CD4-positive, alpha-beta memory T cell (primary cell): ENCODE data around the gene HDAC4. TPM values are rescaled to one million over a fixed set of nuclear protein-coding genes. Genes with fewer than 3 reads are reported as not detected.

Source experiments
- CTCF ChIA-PET: fragments of 350-600 bp; sonication (Branson Sonifier 250); formaldehyde crosslinking; loops from one replicate; lab custom pipeline; 2021; ENCODE audit warnings: inconsistent platforms; ENCODE audit not compliant: partially characterized antibody; lab: Charles Lee
- POLR2A ChIA-PET: fragments of 350-600 bp; sonication (Branson Sonifier 250); formaldehyde crosslinking; loops from one replicate; lab custom pipeline; 2021; ENCODE audit not compliant: partially characterized antibody; lab: Charles Lee
- DNase-seq, 5 donors: peaks; one replicate each; pipeline versions ENCODE4 v3.0.0 to v3.0.0-alpha.2; 2020 to 2022; ENCODE audit warnings: mixed read lengths in 1 of 5
- H3K27ac ChIP-seq: one replicate; pipeline ENCODE4 v1.7.0; 2013; ENCODE audit warnings: low read depth, low read length
- H3K27me3 ChIP-seq: 2 replicates; pipeline ENCODE4 v1.7.0; 2013; ENCODE audit warnings: mild to moderate bottlenecking, low read length, moderate library complexity; ENCODE audit not compliant: insufficient read depth
- H3K36me3 ChIP-seq: 2 replicates; pipeline ENCODE4 v1.7.0; 2013; ENCODE audit warnings: mild to moderate bottlenecking, low read length, moderate library complexity; ENCODE audit not compliant: insufficient read depth
- H3K4me1 ChIP-seq: 2 replicates; pipeline ENCODE4 v1.7.0; 2013; ENCODE audit warnings: mild to moderate bottlenecking, low read length, moderate library complexity; ENCODE audit not compliant: insufficient read depth
- H3K4me3 ChIP-seq, 2 donors: one replicate each; pipeline ENCODE4 v1.7.0; 2013; ENCODE audit warnings: low read length in 2 of 2, mild to moderate bottlenecking in 1 of 2
- H3K9me3 ChIP-seq, 2 donors: one replicate each; pipeline ENCODE4 v1.7.0; 2013; ENCODE audit warnings: low read length in 2 of 2, control low read depth in 1 of 2; ENCODE audit not compliant: control insufficient read depth in 1 of 2
- H3K27ac Mint-ChIP-seq, 7 donors: one replicate each; pipeline ENCODE4 v1.8.0; 2020 to 2021; ENCODE audit warnings: mixed read lengths in 7 of 7, mild to moderate bottlenecking in 6 of 7, inconsistent platforms in 3 of 7, moderate library complexity in 3 of 7
- H3K27me3 Mint-ChIP-seq, 2 donors: one replicate each; pipeline ENCODE4 v1.8.0; 2020 to 2021; ENCODE audit warnings: mixed read lengths in 2 of 2
- H3K36me3 Mint-ChIP-seq, 2 donors: one replicate each; pipeline ENCODE4 v1.8.0; 2020 to 2021; ENCODE audit warnings: mixed read lengths in 2 of 2, inconsistent platforms in 1 of 2, mild to moderate bottlenecking in 1 of 2
- H3K4me1 Mint-ChIP-seq, 4 donors: one replicate each; pipeline ENCODE4 v1.8.0; 2020 to 2021; ENCODE audit warnings: mixed read lengths in 4 of 4, mild to moderate bottlenecking in 1 of 4
- H3K4me3 Mint-ChIP-seq, 8 donors: one replicate each; pipeline ENCODE4 v1.8.0; 2020 to 2021; ENCODE audit warnings: mixed read lengths in 8 of 8, mild to moderate bottlenecking in 7 of 8, moderate library complexity in 6 of 8, inconsistent platforms in 3 of 8
- H3K9me3 Mint-ChIP-seq, 8 donors: one replicate each; pipeline ENCODE4 v1.8.0; 2020 to 2021; ENCODE audit warnings: mixed read lengths in 8 of 8, mild to moderate bottlenecking in 5 of 8, inconsistent platforms in 3 of 8, moderate library complexity in 1 of 8
- intact Hi-C: fragments of 100-400 bp; cut with micrococcal nuclease; formaldehyde crosslinking; loops from one replicate; pipeline ENCODE4 v1.15.1; 2023
- polyA plus RNA-seq, 2 donors: library from polyadenylated mRNA; unstranded; fragments of 300-500 nt; fragmentation: Illumina TruSeq; gene quantifications; one replicate each; pipeline ENCODE4 v1.2.3, GENCODE V29; 2021
- total RNA-seq, 2 experiments: library from RNA; stranded (reverse); gene quantifications; one replicate each; pipeline ENCODE4 v1.2.3, GENCODE V29; 2021

HDAC4 gene
- total and polyA plus RNA-seq, 4 experiments from 2014 or later = 1.4 to 59.7 (median 30.4) TPM

- peaks cover 21% of the 10 kb centered on the region for H3K4me1 ChIP-seq
- peak overlapping the region in 2 of 8 donors; percentile 12 to 54 for H3K4me3 Mint-ChIP-seq
- H3K27me3 ChIP-seq = no peaks in the 10 kb centered on the region
- POLR2A ChIA-PET = no interaction called here
- H3K4me1 Mint-ChIP-seq = peaks cover 17 to 31% (median 18%) of the 10 kb centered on the region in 4 donors
- no peak overlapping the region for H3K4me3 ChIP-seq
- H3K9me3 ChIP-seq = no peaks in the 10 kb centered on the region
- H3K9me3 Mint-ChIP-seq = no peaks in the 10 kb centered on the region
- H3K27ac ChIP-seq = no peak overlapping the region
- CTCF ChIA-PET = no interaction called here
- no peak for DNase-seq
- intact Hi-C loops = no loop called here
- peaks cover 0 to 6% of the 10 kb centered on the region in 2 donors for H3K36me3 Mint-ChIP-seq
- H3K36me3 ChIP-seq = no peaks in the 10 kb centered on the region
- no peaks in the 10 kb centered on the region for H3K27me3 Mint-ChIP-seq
- H3K27ac Mint-ChIP-seq = peak overlapping the region in 4 of 7 donors; percentile 36 to 72 (median 56)
Observed at GRCh38 chr2:239378918-239379640, 21.7 kb downstream of the HDAC4 start.

GRCh38 chr2:239378021-239378917 lies 22.6 kb downstream of the HDAC4 start:
- peak overlapping the region in 1 of 8 donors; percentile 12 for H3K4me3 Mint-ChIP-seq
- peaks cover 0 to 6% of the 10 kb centered on the region in 2 donors for H3K36me3 Mint-ChIP-seq
- Histone ChIP-seq H3K36me3 (no peaks in the 10 kb centered on the region), H3K4me3 (no peak overlapping the region), H3K9me3 (no peaks in the 10 kb centered on the region), H3K27me3 (no peaks in the 10 kb centered on the region), H3K27ac (no peak overlapping the region), H3K4me1 (peaks cover 21% of the 10 kb centered on the region)
- intact Hi-C loops = no loop called here
- H3K4me1 Mint-ChIP-seq = peaks cover 17 to 27% (median 18%) of the 10 kb centered on the region in 4 donors
- no peak for DNase-seq
- CTCF ChIA-PET = no interaction called here
- H3K27ac Mint-ChIP-seq = peak overlapping the region in 6 of 7 donors; percentile 38 to 78 (median 74)
- H3K9me3 Mint-ChIP-seq = no peaks in the 10 kb centered on the region
- no peaks in the 10 kb centered on the region for H3K27me3 Mint-ChIP-seq
- POLR2A ChIA-PET = no interaction called here

GRCh38 chr2:239377591-239377990 lies 23.2 kb downstream of the HDAC4 start:
- ChIA-PET POLR2A (no interaction called here), CTCF (no interaction called here)
- H3K27ac ChIP-seq = no peak overlapping the region
- H3K4me1 ChIP-seq = peaks cover 23% of the 10 kb centered on the region
- H3K4me3 Mint-ChIP-seq = no peak overlapping the region
- intact Hi-C loops = no loop called here
- no peaks in the 10 kb centered on the region for H3K27me3 Mint-ChIP-seq
- H3K9me3 Mint-ChIP-seq = no peaks in the 10 kb centered on the region
- no peak overlapping the region for H3K4me3 ChIP-seq
- H3K36me3 ChIP-seq = no peaks in the 10 kb centered on the region
- peaks cover 17 to 27% (median 18%) of the 10 kb centered on the region in 4 donors for H3K4me1 Mint-ChIP-seq
- DNase-seq = no peak
- H3K27ac Mint-ChIP-seq = peak overlapping the region in 4 of 7 donors; percentile 38 to 78 (median 58)
- H3K9me3 ChIP-seq = no peaks in the 10 kb centered on the region
- peaks cover 0 to 6% of the 10 kb centered on the region in 2 donors for H3K36me3 Mint-ChIP-seq
- no peaks in the 10 kb centered on the region for H3K27me3 ChIP-seq

- ChIA-PET POLR2A (no interaction called here), CTCF (no interaction called here)
- no peak overlapping the region for H3K4me3 ChIP-seq
- H3K27me3 ChIP-seq = no peaks in the 10 kb centered on the region
- intact Hi-C loops = no loop called here
- H3K36me3 Mint-ChIP-seq = peaks cover 0 to 6% of the 10 kb centered on the region in 2 donors
- H3K27me3 Mint-ChIP-seq = no peaks in the 10 kb centered on the region
- no peaks in the 10 kb centered on the region for H3K36me3 ChIP-seq
- H3K9me3 Mint-ChIP-seq = no peaks in the 10 kb centered on the region
- H3K9me3 ChIP-seq = no peaks in the 10 kb centered on the region
- H3K4me1 ChIP-seq = peaks cover 26% of the 10 kb centered on the region
- no peak for DNase-seq
- no peak overlapping the region for H3K27ac ChIP-seq
- H3K27ac Mint-ChIP-seq = peak overlapping the region in 5 of 7 donors; percentile 24 to 92 (median 68)
- peaks cover 17 to 23% (median 18%) of the 10 kb centered on the region in 4 donors for H3K4me1 Mint-ChIP-seq
- no peak overlapping the region for H3K4me3 Mint-ChIP-seq
Observed at GRCh38 chr2:239376942-239377531, 23.8 kb downstream of the HDAC4 start.

GRCh38 chr2:239376351-239376750 lies 24.5 kb downstream of the HDAC4 start:
- H3K27ac Mint-ChIP-seq = peak overlapping the region in 3 of 7 donors; percentile 13 to 68 (median 47)
- POLR2A ChIA-PET = no interaction called here
- H3K4me1 Mint-ChIP-seq = peaks cover 11 to 16% (median 12%) of the 10 kb centered on the region in 4 donors
- no peak overlapping the region for H3K27ac ChIP-seq
- no peaks in the 10 kb centered on the region for H3K27me3 ChIP-seq
- H3K9me3 Mint-ChIP-seq = no peaks in the 10 kb centered on the region
- H3K36me3 Mint-ChIP-seq = peaks cover 0 to 6% of the 10 kb centered on the region in 2 donors
- no peak overlapping the region for H3K4me3 Mint-ChIP-seq
- H3K36me3 ChIP-seq = no peaks in the 10 kb centered on the region
- H3K4me3 ChIP-seq = no peak overlapping the region
- DNase-seq = no peak
- H3K4me1 ChIP-seq = peaks cover 24% of the 10 kb centered on the region
- no peaks in the 10 kb centered on the region for H3K9me3 ChIP-seq
- H3K27me3 Mint-ChIP-seq = no peaks in the 10 kb centered on the region
- CTCF ChIA-PET = no interaction called here
- intact Hi-C loops = no loop called here

- Histone ChIP-seq H3K27me3 (no peaks in the 10 kb centered on the region), H3K4me3 (no peak overlapping the region), H3K4me1 (peaks cover 24% of the 10 kb centered on the region), H3K27ac (no peak overlapping the region), H3K36me3 (no peaks in the 10 kb centered on the region), H3K9me3 (no peaks in the 10 kb centered on the region)
- Mint-ChIP-seq H3K4me1 (peaks cover 3 to 7% (median 4%) of the 10 kb centered on the region in 4 donors), H3K27me3 (no peaks in the 10 kb centered on the region), H3K36me3 (no peaks in the 10 kb centered on the region), H3K27ac (peak overlapping the region in 1 of 7 donors; percentile 23), H3K4me3 (peak overlapping the region in 1 of 8 donors; percentile 39), H3K9me3 (no peaks in the 10 kb centered on the region)
- no peak for DNase-seq
- CTCF ChIA-PET = no interaction called here
- intact Hi-C loops = no loop called here
- POLR2A ChIA-PET = no interaction called here
Observed at GRCh38 chr2:239375278-239376061, 25.4 kb downstream of the HDAC4 start.
